ENCODE results near the gene NEK5.

The NEK5 gene

GRCh38 chr13:52159159-52159982 is 30.5 kb upstream of the NEK5 start, which contains the start of gene NEK3:
TSS of gene NEK3 (minus strand) at chr13:52159597. CDS start at chr13:52156191, 3,406 bp downstream.
- H3K9me3 Mint-ChIP-seq (ENCODE audit: low read depth), result no peaks in the 10 kb centered on the region
- peaks cover 2% of the 10 kb centered on the region for H3K36me3 Mint-ChIP-seq
- H3K4me1 Mint-ChIP-seq (ENCODE audit: low read depth), result peaks cover 24% of the 10 kb centered on the region
- peak within 1 kb of the TSS; percentile 89 for H3K4me3 Mint-ChIP-seq
- H3K27me3 Mint-ChIP-seq, result peaks cover 4% of the 10 kb centered on the region
- peak within 1 kb of the TSS; percentile 66 for H3K27ac Mint-ChIP-seq

DNA sequence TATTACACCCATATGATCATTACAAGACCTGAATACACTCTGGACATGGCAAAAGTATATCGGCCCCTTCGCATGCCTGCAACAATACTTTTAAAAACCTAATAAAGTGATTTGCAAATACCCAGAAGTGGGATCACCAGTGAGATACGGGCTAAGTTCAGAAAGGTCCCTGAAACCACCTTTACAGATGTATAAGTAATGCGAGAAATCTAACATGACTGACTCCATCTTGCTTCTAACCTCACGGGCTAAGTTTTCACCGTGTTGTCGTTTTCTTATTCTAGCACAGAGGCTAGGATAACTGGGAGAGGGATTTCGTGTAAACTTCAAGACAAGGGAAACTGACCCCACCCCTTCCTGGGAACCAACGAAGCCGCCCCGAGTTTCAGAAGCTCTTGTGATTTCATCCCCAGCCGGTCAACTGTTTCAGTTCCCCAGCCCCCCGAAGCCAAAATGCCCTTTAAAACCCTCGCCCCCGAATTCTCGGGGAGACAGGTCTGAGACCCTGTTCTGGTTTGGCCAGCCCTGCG is 29.8 kb upstream of the NEK5 start:
- H3K27me3 Mint-ChIP-seq, result peaks cover 4% of the 10 kb centered on the region
- H3K36me3 Mint-ChIP-seq, result no peaks in the 10 kb centered on the region
- peaks cover 24% of the 10 kb centered on the region for H3K4me1 Mint-ChIP-seq (ENCODE audit: low read depth)
- H3K27ac Mint-ChIP-seq, result peak overlapping the region; percentile 66
- H3K4me3 Mint-ChIP-seq, result peak overlapping the region; percentile 89
- H3K9me3 Mint-ChIP-seq (ENCODE audit: low read depth), result no peaks in the 10 kb centered on the region

GRCh38 chr13:52156724-52157261 is 27.9 kb upstream of the NEK5 start:
- peaks cover 4% of the 10 kb centered on the region for H3K27me3 Mint-ChIP-seq
- no peaks in the 10 kb centered on the region for H3K36me3 Mint-ChIP-seq
- peak overlapping the region; percentile 27 for H3K4me3 Mint-ChIP-seq
- H3K9me3 Mint-ChIP-seq (ENCODE audit: low read depth), result no peaks in the 10 kb centered on the region
- H3K4me1 Mint-ChIP-seq (ENCODE audit: low read depth), result peaks cover 23% of the 10 kb centered on the region
- no peak overlapping the region for H3K27ac Mint-ChIP-seq

DNA sequence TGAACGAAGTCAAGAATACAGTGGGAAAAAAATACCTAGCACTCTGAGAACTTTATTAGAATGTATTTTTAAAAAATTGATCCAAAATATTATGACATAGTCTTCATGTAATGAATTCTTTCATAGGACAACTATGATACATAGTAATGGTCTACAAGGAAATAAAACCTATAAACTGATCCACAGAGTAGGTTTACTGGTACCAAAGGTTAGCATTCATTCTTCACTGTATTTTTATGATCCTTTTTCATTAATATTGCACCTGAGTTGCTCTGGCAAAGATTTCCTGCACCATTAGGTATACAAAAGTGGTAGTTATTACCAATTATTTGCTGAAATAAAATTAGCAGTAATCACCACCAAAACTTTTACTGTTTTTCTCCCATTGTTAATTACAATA is 26.3 kb upstream of the NEK5 start:
- H3K4me1 Mint-ChIP-seq (ENCODE audit: low read depth), result peaks cover 15% of the 10 kb centered on the region
- H3K27me3 Mint-ChIP-seq, result peaks cover 4% of the 10 kb centered on the region
- H3K36me3 Mint-ChIP-seq, result no peaks in the 10 kb centered on the region
- H3K9me3 Mint-ChIP-seq (ENCODE audit: low read depth), result no peaks in the 10 kb centered on the region
- no peak overlapping the region for H3K27ac Mint-ChIP-seq
- no peak overlapping the region for H3K4me3 Mint-ChIP-seq

GRCh38 chr13:52147225-52147624 is 18.4 kb upstream of the NEK5 start:
- no peaks in the 10 kb centered on the region for H3K27me3 Mint-ChIP-seq
- H3K9me3 Mint-ChIP-seq (ENCODE audit: low read depth), result peaks cover 4% of the 10 kb centered on the region
- no peak overlapping the region for H3K27ac Mint-ChIP-seq
- H3K4me3 Mint-ChIP-seq, result no peak overlapping the region
- H3K36me3 Mint-ChIP-seq, result peaks cover 3% of the 10 kb centered on the region
- H3K4me1 Mint-ChIP-seq (ENCODE audit: low read depth), result no peaks in the 10 kb centered on the region

DNA sequence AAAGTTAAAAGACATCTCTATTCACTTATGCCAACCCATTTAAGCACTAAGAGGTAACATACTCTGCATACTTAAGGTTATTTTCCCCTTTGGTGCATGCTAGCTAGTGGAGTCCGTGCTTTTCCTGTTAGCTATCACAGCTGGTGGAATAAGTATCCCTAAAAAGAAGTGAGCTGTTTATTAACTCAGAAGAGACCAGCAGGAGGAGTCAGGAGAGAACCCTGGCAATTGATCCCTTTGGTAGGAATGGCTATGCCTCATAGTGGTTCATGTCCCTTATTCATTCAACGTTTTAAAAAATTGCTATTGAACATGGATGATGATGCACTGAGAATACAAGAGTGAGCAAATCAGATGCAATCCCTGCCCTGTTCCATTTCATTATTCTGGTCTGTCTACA is 12.4 kb upstream of the NEK5 start:
- no peak overlapping the region for H3K27ac Mint-ChIP-seq
- H3K36me3 Mint-ChIP-seq, result no peaks in the 10 kb centered on the region
- no peaks in the 10 kb centered on the region for H3K9me3 Mint-ChIP-seq (ENCODE audit: low read depth)
- no peaks in the 10 kb centered on the region for H3K4me1 Mint-ChIP-seq (ENCODE audit: low read depth)
- no peaks in the 10 kb centered on the region for H3K27me3 Mint-ChIP-seq
- H3K4me3 Mint-ChIP-seq, result no peak overlapping the region

DNA sequence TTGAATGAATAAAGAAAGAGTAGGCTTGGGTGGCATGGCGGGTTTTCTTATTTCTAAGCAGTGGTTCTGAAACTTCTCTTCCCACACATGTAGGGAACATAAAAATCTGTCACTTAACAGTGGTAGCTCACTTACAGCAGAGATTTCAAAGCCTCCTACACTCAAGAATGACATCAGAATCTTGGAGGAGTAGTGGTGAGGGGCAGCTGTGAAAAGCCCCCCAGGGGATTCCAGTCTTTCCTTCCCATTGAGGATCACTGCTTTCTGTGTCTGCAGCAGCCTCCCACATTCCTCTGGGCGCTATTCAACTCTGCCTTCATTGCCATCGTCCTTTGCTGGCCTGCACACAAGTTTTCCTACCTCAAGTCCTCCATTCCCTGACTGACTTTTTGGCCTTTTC is 8.6 kb upstream of the NEK5 start:
- no peaks in the 10 kb centered on the region for H3K27me3 Mint-ChIP-seq
- no peaks in the 10 kb centered on the region for H3K4me1 Mint-ChIP-seq (ENCODE audit: low read depth)
- H3K27ac Mint-ChIP-seq, result no peak overlapping the region
- no peaks in the 10 kb centered on the region for H3K9me3 Mint-ChIP-seq (ENCODE audit: low read depth)
- H3K4me3 Mint-ChIP-seq, result no peak overlapping the region
- H3K36me3 Mint-ChIP-seq, result no peaks in the 10 kb centered on the region

- H3K4me3 Mint-ChIP-seq, result no peak overlapping the region
- no peak overlapping the region for H3K27ac Mint-ChIP-seq
- no peaks in the 10 kb centered on the region for H3K4me1 Mint-ChIP-seq (ENCODE audit: low read depth)
- peaks cover 2% of the 10 kb centered on the region for H3K27me3 Mint-ChIP-seq
- H3K36me3 Mint-ChIP-seq, result no peaks in the 10 kb centered on the region
- no peaks in the 10 kb centered on the region for H3K9me3 Mint-ChIP-seq (ENCODE audit: low read depth)
Observed at GRCh38 chr13:52136763-52137162, 7.9 kb upstream of the NEK5 start.

DNA sequence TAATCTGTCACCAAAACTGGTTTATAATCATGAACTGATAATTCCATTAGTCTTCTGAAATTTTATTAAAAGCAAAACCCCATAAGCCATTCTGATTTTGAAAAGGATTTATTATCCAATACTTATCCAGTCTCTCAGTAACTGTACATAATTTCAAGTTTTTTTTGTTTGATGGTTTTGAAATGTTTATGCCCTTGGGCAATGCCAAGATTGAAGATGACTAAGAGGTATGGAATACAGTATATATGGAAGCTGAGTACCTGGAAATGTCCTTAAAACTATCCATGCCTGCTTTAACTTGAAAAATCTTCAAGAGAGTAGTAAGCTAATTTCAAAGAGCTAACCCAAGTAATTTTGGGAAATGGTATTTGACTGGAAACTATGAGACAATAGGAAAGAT is 1.8 kb upstream of the NEK5 start:
- Mint-ChIP-seq H3K27ac (no peak overlapping the region), H3K4me3 (no peak overlapping the region), H3K27me3 (peaks cover 16% of the 10 kb centered on the region), H3K9me3 (ENCODE audit: low read depth) (no peaks in the 10 kb centered on the region), H3K36me3 (no peaks in the 10 kb centered on the region), H3K4me1 (ENCODE audit: low read depth) (peaks cover 14% of the 10 kb centered on the region)

GRCh38 chr13:52127783-52128702 is 830 bp downstream of the NEK5 start:
- H3K36me3 Mint-ChIP-seq, result no peaks in the 10 kb centered on the region
- H3K9me3 Mint-ChIP-seq (ENCODE audit: low read depth), result no peaks in the 10 kb centered on the region
- peaks cover 14% of the 10 kb centered on the region for H3K4me1 Mint-ChIP-seq (ENCODE audit: low read depth)
- H3K27ac Mint-ChIP-seq, result no peak overlapping the region
- peak overlapping the region; percentile 85 for H3K4me3 Mint-ChIP-seq
- peaks cover 16% of the 10 kb centered on the region for H3K27me3 Mint-ChIP-seq

GRCh38 chr13:52127378-52127777 is 1.5 kb downstream of the NEK5 start:
- Mint-ChIP-seq H3K9me3 (ENCODE audit: low read depth) (no peaks in the 10 kb centered on the region), H3K27me3 (peaks cover 15% of the 10 kb centered on the region), H3K36me3 (no peaks in the 10 kb centered on the region), H3K4me3 (no peak overlapping the region), H3K27ac (no peak overlapping the region), H3K4me1 (ENCODE audit: low read depth) (peaks cover 14% of the 10 kb centered on the region)

GRCh38 chr13:52125547-52125946 is 3.3 kb downstream of the NEK5 start:
- Mint-ChIP-seq H3K36me3 (no peaks in the 10 kb centered on the region), H3K4me1 (ENCODE audit: low read depth) (peaks cover 14% of the 10 kb centered on the region), H3K27me3 (peaks cover 6% of the 10 kb centered on the region), H3K4me3 (no peak overlapping the region), H3K27ac (no peak overlapping the region), H3K9me3 (ENCODE audit: low read depth) (no peaks in the 10 kb centered on the region)

DNA sequence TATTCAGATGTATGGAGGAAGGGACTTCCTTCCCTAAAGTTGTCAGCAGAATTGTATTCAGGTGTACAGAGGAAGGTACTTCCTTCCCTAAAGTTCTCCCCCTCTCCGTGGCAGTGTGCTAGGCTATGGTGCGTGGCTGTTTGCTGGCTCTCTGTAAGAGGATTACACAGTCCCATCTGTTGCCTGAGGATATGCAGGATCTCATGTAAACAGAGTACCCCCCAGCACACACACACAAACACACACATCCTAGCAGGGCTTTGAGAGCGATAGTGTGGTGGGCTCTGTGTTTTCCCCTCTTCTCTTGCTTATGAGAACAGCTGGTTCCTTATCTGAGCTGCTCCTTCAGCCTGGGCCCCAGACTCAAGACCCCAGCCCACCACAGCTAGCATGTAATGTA is 10.3 kb downstream of the NEK5 start:
- Mint-ChIP-seq H3K27me3 (peaks cover 7% of the 10 kb centered on the region), H3K9me3 (ENCODE audit: low read depth) (no peaks in the 10 kb centered on the region), H3K4me3 (no peak overlapping the region), H3K27ac (no peak overlapping the region), H3K36me3 (peaks cover 3% of the 10 kb centered on the region), H3K4me1 (ENCODE audit: low read depth) (no peaks in the 10 kb centered on the region)

DNA sequence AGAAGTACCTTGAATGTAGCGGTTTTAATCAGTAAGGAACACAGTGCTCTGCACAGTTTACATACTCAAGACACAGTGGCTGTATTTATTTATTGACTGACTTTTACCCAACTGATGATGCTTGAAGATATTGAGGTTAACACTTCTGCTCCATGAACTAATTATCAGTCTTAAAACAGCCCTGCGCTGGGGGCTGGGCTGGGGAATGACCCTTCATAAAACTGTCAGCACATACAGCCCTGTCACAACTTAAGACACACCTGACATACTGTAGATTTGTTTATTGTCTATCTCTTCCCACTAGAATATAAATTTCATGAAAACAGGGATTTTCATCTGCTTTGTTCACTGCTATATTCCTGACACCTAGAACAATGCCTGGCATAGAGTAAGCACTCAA is 10.8 kb downstream of the NEK5 start:
- H3K4me3 Mint-ChIP-seq, result no peak overlapping the region
- no peaks in the 10 kb centered on the region for H3K4me1 Mint-ChIP-seq (ENCODE audit: low read depth)
- no peak overlapping the region for H3K27ac Mint-ChIP-seq
- H3K27me3 Mint-ChIP-seq, result peaks cover 7% of the 10 kb centered on the region
- peaks cover 3% of the 10 kb centered on the region for H3K36me3 Mint-ChIP-seq
- H3K9me3 Mint-ChIP-seq (ENCODE audit: low read depth), result no peaks in the 10 kb centered on the region

DNA sequence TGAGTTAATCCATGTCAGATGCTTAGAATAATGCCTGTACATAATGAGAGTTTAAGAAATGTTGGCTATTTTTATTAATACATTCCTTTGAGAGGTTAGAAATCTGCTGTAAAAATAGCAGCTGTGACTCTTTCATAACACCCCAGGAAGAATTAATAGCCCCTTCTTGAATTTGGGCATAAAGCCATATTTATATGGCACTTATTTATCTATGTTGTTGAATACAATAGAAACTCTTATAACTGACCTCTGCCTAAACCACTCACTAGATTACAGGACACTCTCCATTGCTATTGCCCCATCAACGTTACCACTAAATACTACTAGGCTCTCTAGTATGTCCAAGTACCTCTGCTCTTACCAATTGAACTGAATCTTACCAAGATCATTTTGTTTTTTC is 16.3 kb downstream of the NEK5 start:
- no peaks in the 10 kb centered on the region for H3K9me3 Mint-ChIP-seq (ENCODE audit: low read depth)
- H3K27ac Mint-ChIP-seq, result no peak overlapping the region
- no peaks in the 10 kb centered on the region for H3K4me1 Mint-ChIP-seq (ENCODE audit: low read depth)
- H3K27me3 Mint-ChIP-seq, result peaks cover 5% of the 10 kb centered on the region
- peaks cover 5% of the 10 kb centered on the region for H3K36me3 Mint-ChIP-seq
- no peak overlapping the region for H3K4me3 Mint-ChIP-seq

All from activated naive CD8-positive, alpha-beta T cell (primary cell).